Liver (tissue), 9 donors: Measurements from ENCODE around the gene SPRR1A. TPM values are rescaled to one million over a fixed set of nuclear protein-coding genes. Genes with fewer than 3 reads are reported as not detected.

Experiments used
- DNase-seq: peaks from one replicate; pipeline ENCODE4 v3.0.0-alpha.2; 2017; ENCODE audit warnings: low spot score
- H3K27ac ChIP-seq, 2 donors: one replicate each; pipeline ENCODE4 v1.7.0; 2013; ENCODE audit warnings: inconsistent platforms in 2 of 2, low read length in 2 of 2, control low read depth in 1 of 2, low read depth in 1 of 2, mild to moderate bottlenecking in 1 of 2
- H3K27me3 ChIP-seq, 4 donors: one replicate each; pipeline versions ENCODE4 v1.6.1 to v1.7.0; 2013; ENCODE audit warnings: low read length in 3 of 4, inconsistent platforms in 1 of 4, mild to moderate bottlenecking in 1 of 4, moderate library complexity in 1 of 4; ENCODE audit not compliant: control insufficient read depth in 4 of 4, insufficient read depth in 4 of 4
- H3K36me3 ChIP-seq, 4 donors: one replicate each; pipeline versions ENCODE4 v1.6.1 to v1.7.0; 2013; ENCODE audit warnings: low read length in 3 of 4, mild to moderate bottlenecking in 3 of 4, low read depth in 1 of 4, moderate library complexity in 1 of 4; ENCODE audit not compliant: control insufficient read depth in 4 of 4, insufficient read depth in 3 of 4
- H3K4me1 ChIP-seq, 4 donors: one replicate each; pipeline versions ENCODE4 v1.6.1 to v1.7.0; 2013; ENCODE audit warnings: low read length in 3 of 4, mild to moderate bottlenecking in 3 of 4, moderate library complexity in 1 of 4; ENCODE audit not compliant: control insufficient read depth in 4 of 4, insufficient read depth in 4 of 4
- H3K4me3 ChIP-seq, 3 donors: one replicate each; pipeline versions ENCODE4 v1.6.1 to v1.7.0; 2013; ENCODE audit warnings: low read length in 3 of 3, control low read depth in 1 of 3, low read depth in 1 of 3, mild to moderate bottlenecking in 1 of 3
- H3K9ac ChIP-seq, 2 donors: one replicate each; pipeline ENCODE4 v1.7.0; 2013; ENCODE audit warnings: low read length in 2 of 2, mild to moderate bottlenecking in 2 of 2, moderate library complexity in 2 of 2, control low read depth in 1 of 2, low read depth in 1 of 2
- H3K9me3 ChIP-seq, 4 donors: one replicate each; pipeline versions ENCODE4 v1.6.1 to v1.7.0; 2013; ENCODE audit warnings: low read length in 3 of 4; ENCODE audit not compliant: control insufficient read depth in 4 of 4
- ATF3 ChIP-seq: IDR thresholded peaks from 2 replicates; pipeline ENCODE4 v1.6.1; 2016; ENCODE audit warnings: antibody characterized with exemption
- CTCF ChIP-seq: fragments of 150-350 bp; IDR thresholded peaks from 2 replicates; pipeline ENCODE4 v1.5.1; 2017; ENCODE audit warnings: improper control_type of control experiment, low read depth, low read length; ENCODE audit not compliant: missing input control
- EGR1 ChIP-seq, 2 donors: IDR thresholded peaks; 2 replicates each; pipeline ENCODE4 v1.6.1; 2016 to 2018; ENCODE audit warnings: antibody characterized with exemption in 2 of 2, low read depth in 2 of 2
- FOXA1 ChIP-seq: IDR thresholded peaks from 2 replicates; pipeline ENCODE4 v1.6.1; 2016; ENCODE audit warnings: antibody characterized with exemption
- FOXA2 ChIP-seq: IDR thresholded peaks from 2 replicates; pipeline ENCODE4 v1.6.1; 2016; ENCODE audit warnings: antibody characterized with exemption
- GABPA ChIP-seq, 2 donors: IDR thresholded peaks in 1 of 2; conservative IDR thresholded peaks in 1 of 2; 2 replicates each; pipeline ENCODE4 v1.6.1; 2016; ENCODE audit warnings: antibody characterized with exemption in 2 of 2, mild to moderate bottlenecking in 1 of 2, moderate library complexity in 1 of 2
- HNF4A ChIP-seq, 2 donors: conservative IDR thresholded peaks; 2 replicates each; pipeline ENCODE4 v1.6.1; 2016; ENCODE audit warnings: antibody characterized with exemption in 2 of 2, mild to moderate bottlenecking in 2 of 2
- HNF4G ChIP-seq: IDR thresholded peaks from 2 replicates; pipeline ENCODE4 v1.6.1; 2016; ENCODE audit warnings: antibody characterized with exemption
- MAX ChIP-seq: IDR thresholded peaks from 2 replicates; pipeline ENCODE4 v1.6.1; 2016; ENCODE audit warnings: antibody characterized with exemption
- NR2F2 ChIP-seq: IDR thresholded peaks from 2 replicates; pipeline ENCODE4 v1.6.1; 2016; ENCODE audit warnings: antibody characterized with exemption
- RAD21 ChIP-seq, 2 donors: IDR thresholded peaks; 2 replicates each; pipeline ENCODE4 v1.6.1; 2016; ENCODE audit warnings: antibody characterized with exemption in 2 of 2, mild to moderate bottlenecking in 2 of 2
- REST ChIP-seq: IDR thresholded peaks from 2 replicates; pipeline ENCODE4 v1.6.1; 2016; ENCODE audit warnings: antibody characterized with exemption, mild to moderate bottlenecking
- SP1 ChIP-seq: IDR thresholded peaks from 2 replicates; pipeline ENCODE4 v1.6.1; 2018; ENCODE audit warnings: antibody characterized with exemption, mild to moderate bottlenecking
- TAF1 ChIP-seq: conservative IDR thresholded peaks from 2 replicates; pipeline ENCODE4 v1.6.1; 2016; ENCODE audit warnings: antibody characterized with exemption, mild to moderate bottlenecking
- YY1 ChIP-seq: IDR thresholded peaks from 2 replicates; pipeline ENCODE4 v1.6.1; 2016; ENCODE audit warnings: antibody characterized with exemption, mild to moderate bottlenecking
- ZBTB33 ChIP-seq: IDR thresholded peaks from 2 replicates; pipeline ENCODE4 v1.6.1; 2016; ENCODE audit warnings: antibody characterized with exemption
- WGBS: extraction: QIAGEN DNeasy Blood & Tissue Kit; methylation state at CpG from one replicate; pipeline ENCODE4 v1.1.7; 2013; 5-methylcytosine and 5-hydroxymethylcytosine counted together
- polyA plus RNA-seq, 2 donors: library from polyadenylated mRNA; stranded (reverse) in 1 of 2; unstranded in 1 of 2; fragments of 200-250 nt in 1 of 2; fragments of >200 nt in 1 of 2; fragmentation: Nextera tagmentation in 1 of 2; extraction: Ambion mirVana in 1 of 2; gene quantifications; one replicate each; pipeline versions ENCODE4 v1.2.1 to v1.2.3, GENCODE V29; 2013 to 2015
- total RNA-seq, 2 donors: library from RNA; depleted of rRNA; stranded (reverse); fragments of >200 nt; gene quantifications; one replicate each; pipeline ENCODE4 v1.2.3, GENCODE V29; 2014
- donor health status: healthy.
- donor health status: healthy.
- donor health status: healthy.
- donor health status: healthy.
- donor health status: healthy.

SPRR1A gene
- total and polyA plus RNA-seq, 4 donors, result not detected

GRCh38 chr1:152970495-152970894 is 13.4 kb upstream of the SPRR1A start, which contains the start of gene SPRR4:
TSS of gene SPRR4 (plus strand) at chr1:152970648. CDS start at chr1:152971891, 1,243 bp downstream.
- TF ChIP-seq RAD21 (IDR thresholded peaks at IDR 0.05) (no peak), GABPA (IDR thresholded peaks at IDR 0.05 in 1 of 2, conservative IDR thresholded peaks at IDR 0.05 in 1 of 2) (no peak), HNF4A (conservative IDR thresholded peaks at IDR 0.05) (no peak), FOXA2 (no peak), CTCF (no peak), ZBTB33 (no peak), FOXA1 (no peak), NR2F2 (no peak), HNF4G (no peak), MAX (no peak), EGR1 (IDR thresholded peaks at IDR 0.05; ENCODE audit: low read depth in 2 of 2) (no peak), REST (no peak), SP1 (no peak), TAF1 (no peak), YY1 (no peak)
- DNase-seq, result peak; percentile 23
- H3K9ac ChIP-seq, result no peak within 1 kb of the TSS
- no peaks in the 10 kb centered on the region for H3K36me3 ChIP-seq
- no peak within 1 kb of the TSS for H3K4me3 ChIP-seq
- H3K9me3 ChIP-seq, result no peaks in the 10 kb centered on the region
- H3K27ac ChIP-seq, result no peak within 1 kb of the TSS
- no peaks in the 10 kb centered on the region for H3K4me1 ChIP-seq
- WGBS, result 92% methylated on average over 6 of the region's 6 CpGs
- no peaks in the 10 kb centered on the region for H3K27me3 ChIP-seq

GRCh38 chr1:152972196-152972886 is 11.5 kb upstream of the SPRR1A start:
- WGBS, result 83% methylated on average over 4 of the region's 4 CpGs
- H3K36me3 ChIP-seq, result no peaks in the 10 kb centered on the region
- TF ChIP-seq FOXA2, result no peak
- TF ChIP-seq NR2F2, result no peak
- no peak for TF ChIP-seq GABPA (IDR thresholded peaks at IDR 0.05 in 1 of 2, conservative IDR thresholded peaks at IDR 0.05 in 1 of 2)
- no peak for TF ChIP-seq EGR1 (IDR thresholded peaks at IDR 0.05; ENCODE audit: low read depth in 2 of 2)
- TF ChIP-seq CTCF, result no peak
- TF ChIP-seq HNF4G, result no peak
- TF ChIP-seq TAF1, result no peak
- TF ChIP-seq ATF3, result no peak
- TF ChIP-seq ZBTB33, result no peak
- no peak overlapping the region for H3K27ac ChIP-seq
- H3K4me3 ChIP-seq, result no peak overlapping the region
- no peaks in the 10 kb centered on the region for H3K4me1 ChIP-seq
- peak; percentile 20 for DNase-seq
- H3K9me3 ChIP-seq, result no peaks in the 10 kb centered on the region
- no peaks in the 10 kb centered on the region for H3K27me3 ChIP-seq
- no peak overlapping the region for H3K9ac ChIP-seq
